M059J (cell line): ENCODE measurements around the gene APLN. TPM values are rescaled to one million over a fixed set of nuclear protein-coding genes. Genes with fewer than 3 reads are reported as not detected.

Experiments
- DNase-seq: peaks from one replicate; pipeline ENCODE4 v3.0.0-alpha.2; 2012; ENCODE audit warnings: low read depth
- total RNA-seq: library from RNA; depleted of rRNA; stranded (reverse); fragments of >200 nt; shearing (Covaris generic); gene quantifications from 2 replicates; pipeline ENCODE4 v1.2.3, GENCODE V29; 2014; rRNA removed

Gene APLN, protein sequence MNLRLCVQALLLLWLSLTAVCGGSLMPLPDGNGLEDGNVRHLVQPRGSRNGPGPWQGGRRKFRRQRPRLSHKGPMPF
- 1.9 and 2.1 TPM in 2 replicates for total RNA-seq

DNA sequence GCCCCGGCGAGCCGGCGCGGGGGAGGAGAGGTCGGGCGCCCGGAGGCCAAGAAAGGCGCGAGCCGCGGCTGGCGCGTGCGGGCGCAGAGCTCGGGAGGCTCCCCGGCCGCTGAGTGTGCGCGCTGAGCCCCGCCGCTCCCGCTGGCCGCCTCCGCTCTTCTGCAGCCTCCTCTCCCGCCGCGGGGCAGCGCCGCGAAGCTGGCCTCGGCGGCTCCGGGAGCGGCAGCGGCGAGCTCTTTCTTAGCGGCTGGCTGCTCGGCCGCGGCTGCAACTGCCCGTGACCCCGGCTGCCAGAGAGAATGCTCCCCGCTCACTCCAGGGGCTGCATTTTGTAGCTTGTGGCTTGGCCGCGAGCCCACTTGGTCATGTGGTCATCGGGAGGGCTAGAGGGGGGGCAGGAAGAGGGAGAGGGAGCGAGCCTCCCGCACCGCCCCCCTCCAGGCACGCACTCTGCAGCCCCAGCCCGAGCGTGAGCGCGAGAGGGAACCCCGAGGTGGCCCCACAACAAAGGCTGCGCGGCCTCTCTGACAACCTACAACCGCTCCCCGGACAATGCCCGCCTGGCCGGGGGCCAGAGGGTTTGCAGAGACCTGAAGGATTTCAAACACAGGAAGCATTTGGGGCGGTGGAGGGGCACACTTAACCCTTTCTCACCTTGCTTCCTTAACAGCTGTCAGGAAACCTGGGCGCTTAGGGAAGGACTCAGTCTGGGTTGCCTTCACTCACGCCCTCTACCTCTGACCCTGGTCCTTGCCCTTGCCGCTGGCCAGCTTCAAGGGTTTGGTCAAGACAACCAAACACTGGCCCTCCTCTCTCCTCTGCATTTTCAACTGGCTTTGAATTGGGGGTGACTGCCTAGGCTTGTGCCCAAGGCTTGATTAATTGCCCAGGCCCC, at the start of gene APLN:
APLN (minus strand) TSS at position 305 of the 895 bp plus-strand sequence. CDS start 326 bp downstream, outside the sequence.
- peak; percentile 68 for DNase-seq

DNA sequence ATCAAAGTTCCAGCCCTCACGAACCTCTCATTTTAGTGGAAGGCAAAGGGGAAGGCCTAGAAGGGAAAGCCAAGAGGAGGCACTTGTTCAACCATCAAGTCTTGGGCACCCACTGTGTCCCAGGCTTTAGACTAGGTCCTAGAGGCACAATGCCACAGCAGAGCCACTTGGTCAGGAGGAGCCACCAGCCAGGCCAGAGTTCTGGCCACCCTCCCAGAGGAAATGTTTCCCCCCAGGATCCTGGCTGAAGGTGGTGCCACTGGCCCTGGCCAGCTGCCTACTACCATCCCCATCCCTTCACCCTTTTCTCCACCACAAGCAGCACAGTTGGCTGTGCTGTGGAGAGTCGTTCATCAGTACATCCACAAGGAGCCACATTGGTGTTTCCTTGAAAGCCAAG, 49.7 kb upstream of the APLN start:
- DNase-seq: no peak

DNA sequence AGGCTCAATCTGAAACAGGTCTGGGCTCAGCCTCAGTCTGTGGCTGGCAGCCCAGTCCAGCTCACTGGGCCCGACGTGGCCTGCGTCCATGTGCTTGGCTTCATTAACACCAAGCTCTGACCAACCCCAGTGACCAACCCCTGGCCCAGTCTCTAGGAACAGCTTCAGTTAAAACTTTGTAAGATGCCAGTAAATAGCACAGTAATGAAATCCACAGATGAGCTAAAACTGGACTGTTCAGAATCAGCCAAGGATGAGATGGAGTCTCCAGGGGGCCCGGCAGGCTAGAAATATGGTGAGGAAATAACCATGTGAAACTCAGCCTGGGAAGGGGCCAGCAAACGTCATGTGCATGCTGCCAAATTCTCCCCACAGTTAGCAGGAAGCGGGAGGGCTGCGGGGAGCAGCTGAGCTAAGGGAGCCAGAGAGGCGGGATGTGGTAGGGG, 46.9 kb upstream of the APLN start:
- DNase-seq: peak; percentile 21

DNA sequence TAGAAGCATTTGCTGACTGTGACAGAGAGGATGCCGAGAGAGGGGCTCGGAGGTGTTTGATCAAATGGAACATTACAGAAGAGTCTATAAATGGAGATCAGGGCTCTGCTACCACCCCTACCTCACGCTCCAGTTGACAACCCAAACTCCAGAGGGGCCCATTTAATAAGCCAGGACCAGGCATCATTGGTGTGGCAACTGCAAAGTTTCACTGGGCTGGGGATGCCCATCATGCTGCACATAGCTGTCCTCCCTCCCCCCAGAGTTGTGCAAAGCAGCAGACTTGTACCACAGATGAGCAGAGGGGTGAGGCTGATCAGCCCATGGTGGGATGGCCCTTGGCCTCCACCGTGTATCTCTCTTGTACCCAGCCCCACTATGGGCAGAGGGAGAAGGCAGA, 45.8 kb upstream of the APLN start:
- DNase-seq: no peak

DNA sequence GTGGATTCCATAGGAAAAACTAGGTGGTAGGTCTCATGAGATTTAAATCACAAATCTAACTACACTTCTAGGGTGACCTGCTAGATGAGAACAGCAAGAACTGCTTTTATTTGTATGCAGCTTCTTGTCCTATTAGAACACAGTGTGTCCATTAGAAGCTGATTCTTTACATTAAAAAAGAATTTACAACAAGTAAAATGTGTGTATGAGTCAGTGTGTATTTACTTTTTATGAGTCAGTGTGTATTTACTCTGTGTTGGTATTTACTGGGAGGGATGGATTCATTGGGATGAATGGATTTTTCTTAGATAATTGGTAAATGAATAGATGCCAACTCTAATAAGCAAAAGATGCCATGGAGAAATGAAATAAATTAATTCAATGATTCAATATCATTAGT, 43.4 kb upstream of the APLN start:
- DNase-seq: no peak

DNA sequence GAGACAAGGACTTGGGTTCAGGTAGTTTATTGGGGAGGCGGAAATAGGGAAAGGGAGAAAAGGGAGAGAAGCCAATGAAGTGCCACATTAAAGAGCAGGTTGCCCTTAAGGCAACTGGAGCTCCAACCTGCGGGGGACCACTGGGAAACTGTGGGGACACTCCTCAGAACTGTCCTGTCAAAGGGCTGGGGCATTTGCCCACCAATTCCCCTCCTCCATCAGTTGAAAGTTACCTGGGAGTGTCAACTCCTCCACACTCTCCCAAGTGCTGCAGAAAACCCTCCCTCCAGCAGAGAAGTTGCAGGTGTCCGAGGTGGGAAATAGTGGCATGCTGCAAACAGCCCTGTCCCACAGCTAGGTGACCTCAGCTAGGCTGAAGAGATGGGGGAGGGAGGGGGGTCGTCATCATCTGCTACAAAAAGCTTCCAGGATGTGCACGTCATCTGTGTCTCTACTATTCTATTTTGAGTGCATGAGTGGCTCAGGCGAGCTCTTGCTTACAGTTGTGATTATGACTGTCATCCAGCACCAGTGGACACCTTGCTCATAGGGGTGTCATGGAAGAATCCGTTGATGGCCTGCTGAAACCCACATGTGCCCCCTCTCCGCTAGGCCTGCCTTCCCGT, 42.6 kb upstream of the APLN start:
- no peak for DNase-seq

DNA sequence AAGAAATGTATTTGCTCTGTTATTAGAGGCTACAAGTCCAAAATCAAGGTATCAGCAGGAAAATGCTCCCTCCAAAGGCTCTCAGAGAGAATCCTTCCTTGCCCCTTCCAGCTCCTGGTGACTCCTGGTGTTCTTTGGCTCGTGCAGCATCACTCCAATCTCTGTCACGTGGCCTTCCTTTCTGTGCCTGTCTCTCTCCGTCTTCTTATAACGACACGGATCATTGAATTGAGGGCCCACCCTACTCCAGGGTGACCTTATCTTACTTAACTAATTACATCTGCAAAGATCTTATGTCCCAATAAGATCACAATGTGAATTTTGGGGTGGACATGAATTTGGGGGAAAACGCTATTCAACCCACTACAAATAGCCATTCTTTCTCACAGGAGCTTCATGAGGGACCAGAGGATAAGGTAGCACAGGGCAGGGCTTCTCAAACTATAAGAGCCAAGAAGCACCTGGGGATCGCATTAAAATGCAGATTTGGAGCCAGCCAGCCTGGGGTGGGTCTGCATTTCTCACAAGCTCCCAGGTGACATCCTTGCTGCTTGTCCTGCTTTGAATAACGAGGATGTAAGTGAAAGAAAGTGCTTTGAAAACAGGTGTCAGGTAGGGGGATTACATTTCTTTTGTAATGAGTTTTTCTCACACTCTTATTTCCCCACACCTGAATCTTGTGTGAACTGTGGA, 41.9 kb upstream of the APLN start:
- no peak for DNase-seq

DNA sequence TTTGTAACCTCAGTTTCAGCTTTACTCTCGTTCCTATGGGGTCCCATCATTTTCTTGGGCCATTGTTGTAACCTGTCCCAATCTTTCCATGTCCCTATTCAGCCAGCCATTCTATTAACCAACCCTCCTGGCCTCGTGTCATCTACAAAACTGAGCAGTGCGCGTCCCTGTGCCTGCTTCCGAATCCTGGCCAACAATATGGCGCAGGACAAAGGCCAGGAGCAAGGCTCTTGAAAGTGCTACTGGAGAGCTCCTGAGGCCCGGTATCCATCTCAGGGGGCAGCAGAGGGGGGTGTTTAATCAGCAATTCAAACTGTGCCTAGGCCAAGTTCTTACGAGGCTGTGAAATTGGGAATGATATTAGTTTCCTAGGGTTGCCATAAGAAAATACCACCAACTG, 41.2 kb upstream of the APLN start:
- no peak for DNase-seq

DNA sequence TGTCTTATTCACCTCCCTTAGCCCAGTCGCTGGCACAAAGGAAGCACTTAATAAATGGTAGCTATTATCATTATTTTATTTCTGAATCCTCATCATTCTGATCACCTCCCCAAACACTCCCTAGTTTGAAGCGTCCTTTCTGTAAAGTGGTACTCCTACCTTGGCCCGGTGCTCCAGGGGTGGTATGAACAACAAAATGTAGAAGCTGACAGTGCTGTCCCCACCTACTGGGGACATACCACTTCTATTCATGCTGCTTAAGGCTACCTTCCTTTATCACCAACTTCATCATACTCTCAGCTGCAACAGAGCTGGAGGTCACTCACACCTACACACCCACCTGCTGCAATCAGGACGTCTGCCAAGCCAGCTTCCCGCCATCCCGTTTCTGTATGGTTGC, 40.8 kb upstream of the APLN start:
- DNase-seq: no peak

DNA sequence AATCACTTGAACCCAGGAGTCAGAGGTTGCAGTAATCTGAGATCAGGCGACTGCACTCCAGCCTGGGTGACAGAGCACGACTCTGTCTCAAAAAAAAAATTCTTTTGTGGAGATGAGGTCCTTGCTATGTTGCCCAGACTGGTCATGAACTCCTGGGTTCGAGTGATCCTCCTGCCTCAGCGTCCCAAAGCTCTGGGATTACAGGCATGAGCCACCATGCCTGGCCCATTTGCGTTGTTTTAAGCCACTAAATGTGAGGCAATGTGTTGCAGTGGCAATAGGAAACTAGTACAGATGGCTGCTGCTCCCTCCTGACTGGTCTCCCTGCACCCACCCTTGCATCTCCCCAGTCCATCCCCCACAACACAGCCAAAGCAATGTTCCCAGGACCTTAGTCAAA, 40.0 kb upstream of the APLN start:
- DNase-seq: no peak

DNA sequence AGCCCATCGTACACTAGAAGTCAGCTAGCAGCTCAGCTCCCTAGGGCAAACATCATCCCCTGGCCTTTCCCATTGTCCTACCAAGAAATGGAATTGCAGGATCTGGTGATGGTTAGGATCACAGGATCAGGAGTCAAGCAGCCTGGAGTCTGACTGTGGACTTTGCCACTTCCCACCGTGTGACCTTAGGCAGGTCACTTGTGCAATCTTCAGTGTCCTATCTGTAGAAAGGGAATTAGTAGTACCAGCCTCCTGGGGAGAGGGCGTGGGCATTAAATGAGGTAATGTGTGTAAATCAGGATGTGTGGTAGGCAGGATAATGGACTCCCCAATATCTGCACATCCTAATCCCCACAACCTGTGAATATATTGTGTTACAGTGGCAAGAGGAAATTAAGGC, 38.6 kb upstream of the APLN start:
- no peak for DNase-seq

DNA sequence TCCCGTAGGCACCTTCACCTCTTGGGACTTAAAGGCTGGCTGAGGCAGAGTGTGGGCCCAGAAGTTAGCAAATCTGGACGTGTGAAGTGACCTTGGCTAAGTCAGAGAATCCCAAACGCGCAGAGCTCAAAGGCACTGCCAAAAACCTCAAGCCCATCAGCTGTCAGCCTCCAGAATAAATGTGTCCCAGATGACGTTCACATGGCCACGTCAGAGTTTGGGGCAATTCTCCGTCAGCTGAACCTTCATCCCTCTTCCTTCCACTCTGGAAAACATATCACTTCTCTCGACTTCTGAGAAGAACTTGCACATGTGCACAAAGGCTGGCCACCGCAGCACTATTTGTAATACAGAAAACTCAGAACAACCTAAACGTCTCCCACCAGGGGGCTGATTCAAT, 35.7 kb upstream of the APLN start:
- DNase-seq: no peak

DNA sequence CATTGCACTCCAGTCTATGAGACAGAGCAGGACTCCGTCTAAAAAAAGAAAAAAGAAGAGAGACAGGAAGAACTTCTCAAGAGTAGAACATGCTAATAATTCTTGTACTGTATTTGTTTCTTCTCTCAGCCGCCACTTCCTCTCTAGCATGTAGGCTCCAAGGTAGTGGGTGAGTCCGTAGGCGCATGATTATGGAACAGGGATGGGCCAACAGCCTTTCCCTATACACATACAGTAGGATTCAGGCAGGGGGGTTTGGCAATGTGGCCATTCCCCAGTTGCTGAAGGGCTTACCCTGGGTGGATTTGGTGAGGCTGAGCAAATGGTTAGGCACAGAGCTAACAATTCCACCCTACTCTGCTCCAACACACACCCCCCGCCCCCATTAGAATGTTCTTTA, 35.0 kb upstream of the APLN start:
- no peak for DNase-seq

DNA sequence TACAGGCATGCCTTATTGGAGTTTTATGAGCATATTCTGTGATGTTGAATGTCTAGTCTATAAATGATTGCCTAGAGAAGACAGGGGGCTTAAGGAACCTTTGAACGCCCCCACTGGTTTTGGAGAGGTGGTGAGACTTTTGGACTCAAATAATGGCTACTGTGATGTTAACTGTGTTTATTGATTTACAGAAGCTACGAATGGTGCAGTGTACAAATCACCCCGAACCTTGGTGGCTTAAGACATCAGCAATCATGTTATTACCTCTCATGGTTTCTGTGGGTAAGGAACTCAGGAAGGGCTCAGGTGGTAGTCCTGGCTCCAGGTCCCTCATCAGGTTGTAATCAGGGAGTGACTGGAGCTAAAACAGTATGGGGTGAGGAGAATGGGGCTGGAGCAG, 33.3 kb upstream of the APLN start:
- no peak for DNase-seq

DNA sequence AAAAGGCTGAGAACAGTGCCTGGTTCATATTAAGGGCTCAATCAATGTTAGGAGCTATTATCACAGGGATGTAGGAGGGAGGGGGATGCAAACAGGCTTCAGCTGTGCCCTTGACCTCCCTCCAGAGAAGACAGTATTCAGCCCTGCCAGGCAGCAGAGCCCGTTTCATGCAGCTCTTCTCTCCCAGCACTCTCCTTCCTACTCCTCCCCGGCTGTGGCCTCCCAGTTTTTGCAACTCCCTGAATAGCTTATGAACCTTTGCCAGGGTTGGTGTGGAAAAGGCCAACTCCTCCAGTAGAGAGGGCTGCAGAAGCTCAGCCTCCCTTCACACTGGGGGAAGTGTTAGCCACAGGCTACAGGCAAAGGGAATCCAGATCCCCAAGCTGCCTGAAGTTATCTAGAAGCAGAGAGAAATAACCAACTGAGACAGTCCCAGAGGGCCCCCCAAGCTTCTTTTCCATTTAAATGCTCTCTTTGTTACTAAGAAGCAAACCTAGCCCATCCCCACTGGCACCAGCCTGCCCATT, 31.7 kb upstream of the APLN start:
- DNase-seq: no peak

DNA sequence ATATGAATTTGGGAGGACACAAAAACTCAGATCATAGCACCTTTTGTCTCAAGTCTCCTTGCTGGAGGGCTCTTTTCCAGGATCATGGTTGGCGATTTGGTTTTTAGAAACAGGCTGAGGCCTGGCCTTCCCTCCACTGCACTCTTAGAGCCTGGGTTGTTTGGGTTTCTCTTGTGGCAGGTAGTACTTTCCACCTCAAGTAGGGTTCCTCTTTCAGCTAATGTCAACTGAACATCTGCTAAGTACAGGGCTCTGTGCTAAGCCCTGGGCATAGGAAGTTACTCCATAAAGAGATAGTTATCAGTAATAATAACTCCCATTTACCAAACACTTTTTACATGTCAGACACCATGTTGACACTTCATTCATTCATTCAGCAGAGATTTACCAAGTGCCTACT, 28.2 kb upstream of the APLN start:
- no peak for DNase-seq

DNA sequence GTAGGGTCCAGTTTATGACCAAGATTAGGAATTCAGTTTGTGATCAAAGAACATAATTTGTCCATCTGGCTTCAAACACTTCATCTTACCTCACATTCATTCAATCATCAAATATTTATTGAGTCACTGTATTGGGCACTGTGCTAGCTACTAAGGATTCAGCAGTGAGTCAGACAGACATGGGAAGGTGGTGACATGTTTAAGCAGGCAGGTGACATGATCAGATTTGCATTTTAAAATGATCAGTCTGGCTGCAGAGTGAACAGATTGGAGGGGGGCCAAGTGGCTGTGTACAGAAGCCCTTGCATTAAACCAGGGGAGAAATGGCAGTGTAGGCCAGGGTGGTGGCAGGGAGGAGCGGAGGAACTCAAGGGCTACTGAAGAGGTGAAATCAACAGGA, 25.1 kb upstream of the APLN start:
- DNase-seq: peak; percentile 40

DNA sequence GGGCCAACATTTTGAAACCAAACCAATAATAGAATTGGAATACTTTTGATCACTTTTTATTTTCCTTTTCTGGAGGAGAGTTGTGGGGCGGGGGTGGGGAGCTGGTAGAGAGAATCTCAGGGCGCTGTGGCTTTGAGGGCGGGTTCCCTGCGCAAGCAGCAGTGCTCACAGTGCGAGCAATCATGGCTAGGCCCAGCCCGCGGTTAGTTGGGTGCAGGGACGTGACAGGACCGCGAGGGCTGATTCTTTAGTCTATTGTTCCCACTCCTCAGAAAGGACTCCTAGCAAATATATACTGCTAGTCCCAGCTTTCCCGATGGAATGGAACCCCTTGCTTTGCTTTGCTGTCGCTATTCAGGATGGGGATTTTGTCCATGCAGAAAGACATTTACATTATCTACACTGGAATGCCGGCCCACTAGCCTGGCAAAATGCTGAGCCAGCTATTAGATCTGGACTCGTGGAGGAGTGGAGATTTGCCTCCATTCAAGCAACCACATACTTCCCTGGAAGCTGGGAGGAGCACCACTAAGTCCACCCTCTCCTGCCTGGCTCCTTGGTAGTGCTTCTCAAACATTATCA, 23.9 kb upstream of the APLN start:
- peak; percentile 49 for DNase-seq

DNA sequence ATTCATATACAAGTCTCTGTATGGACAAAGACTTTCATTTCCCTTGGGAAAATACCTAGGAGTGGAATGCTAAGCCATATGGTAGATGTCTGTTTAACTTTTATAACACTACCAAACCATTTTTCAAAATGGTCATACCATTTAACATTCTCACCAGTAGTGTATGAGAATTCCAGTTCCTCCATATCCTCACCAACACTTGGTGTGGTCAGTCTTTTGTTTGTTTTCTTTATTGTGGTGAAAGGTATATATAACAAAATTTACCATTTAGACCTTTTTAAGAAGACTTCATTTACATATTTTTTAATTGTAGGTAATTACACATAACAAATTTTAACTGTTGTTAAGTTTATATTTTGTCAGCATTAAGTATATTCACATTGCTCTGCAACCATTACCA, 12.7 kb upstream of the APLN start:
- no peak for DNase-seq

DNA sequence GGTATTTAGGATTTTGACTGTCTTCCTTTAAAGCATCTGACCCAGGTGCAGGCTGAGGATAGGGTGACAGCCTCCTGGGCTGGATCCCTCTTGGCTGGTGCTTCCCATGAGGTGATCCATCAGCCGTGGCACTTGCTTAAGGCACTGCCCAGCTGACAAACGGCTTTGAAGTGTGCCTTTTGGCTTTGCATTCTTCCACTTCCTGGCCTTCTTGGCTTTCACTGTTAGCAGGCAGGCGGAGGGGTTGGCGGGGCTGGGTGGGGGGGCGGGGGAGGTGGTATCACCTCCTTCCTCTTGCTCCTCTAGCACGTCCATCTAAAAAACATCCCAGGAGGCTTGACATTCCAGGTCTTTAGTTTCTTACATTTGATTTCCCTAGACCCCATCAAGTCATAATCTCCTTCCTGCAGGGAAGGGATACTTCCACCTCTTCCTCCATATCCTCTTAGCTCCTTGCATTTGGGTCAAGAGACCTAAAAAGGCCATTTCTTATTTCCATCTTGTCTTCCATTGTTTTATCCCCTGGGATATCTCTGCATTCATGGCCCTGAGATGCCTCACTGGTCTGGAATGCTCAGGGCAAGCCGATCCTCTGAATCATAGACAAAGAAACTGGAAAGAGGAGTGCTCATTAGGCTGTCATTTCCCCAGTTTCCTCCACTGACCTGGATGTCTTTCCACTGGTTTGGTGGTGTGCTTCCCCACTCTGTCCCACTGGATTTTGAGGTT, 11.3 kb upstream of the APLN start:
- DNase-seq: peak; percentile 95

DNA sequence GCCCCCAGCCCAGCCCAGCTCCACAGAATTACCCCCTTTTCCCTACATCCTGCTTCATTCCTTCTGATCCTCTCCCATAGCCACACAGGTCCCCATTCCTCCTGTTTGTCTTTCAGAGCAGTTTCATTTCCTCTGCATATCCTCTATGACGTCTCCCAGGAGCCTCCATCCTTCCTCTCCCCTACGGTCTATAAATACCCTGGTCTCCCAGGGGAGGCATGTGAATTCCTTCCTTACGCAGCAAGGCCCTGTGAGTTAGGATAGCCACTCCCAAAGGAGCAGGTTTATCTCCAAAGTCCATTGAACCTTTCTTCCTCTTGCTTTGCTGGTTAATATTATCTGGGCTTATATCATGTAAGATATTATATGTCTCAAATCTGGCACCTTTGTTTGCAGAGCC, 8.4 kb upstream of the APLN start:
- DNase-seq: no peak
